ENCODE data around the gene TTC33.

GRCh38 chr5:40784027-40784653 lies 28.4 kb upstream of the TTC33 start:
- TF ChIP-seq POLR2AphosphoS5 (IDR thresholded peaks at IDR 0.05; ENCODE audit: low read depth, low read length) (no peak), POLR2A (IDR thresholded peaks at IDR 0.05; ENCODE audit: low read depth, low read length) (no peak), SPI1 (IDR thresholded peaks at IDR 0.05; ENCODE audit: low read depth, low read length) (no peak), PAX5 (IDR thresholded peaks at IDR 0.05; ENCODE audit: insufficient read depth, low read length, severe bottlenecking) (no peak)

Measured in GM12891 (cell line).